ENCODE data around the gene GRK5. TPM values are rescaled to one million over a fixed set of nuclear protein-coding genes. Genes with fewer than 3 reads are reported as not detected.

Gene GRK5
- total RNA-seq, 2 donors from 2014 or later: 85.3 to 90.2 TPM

DNA sequence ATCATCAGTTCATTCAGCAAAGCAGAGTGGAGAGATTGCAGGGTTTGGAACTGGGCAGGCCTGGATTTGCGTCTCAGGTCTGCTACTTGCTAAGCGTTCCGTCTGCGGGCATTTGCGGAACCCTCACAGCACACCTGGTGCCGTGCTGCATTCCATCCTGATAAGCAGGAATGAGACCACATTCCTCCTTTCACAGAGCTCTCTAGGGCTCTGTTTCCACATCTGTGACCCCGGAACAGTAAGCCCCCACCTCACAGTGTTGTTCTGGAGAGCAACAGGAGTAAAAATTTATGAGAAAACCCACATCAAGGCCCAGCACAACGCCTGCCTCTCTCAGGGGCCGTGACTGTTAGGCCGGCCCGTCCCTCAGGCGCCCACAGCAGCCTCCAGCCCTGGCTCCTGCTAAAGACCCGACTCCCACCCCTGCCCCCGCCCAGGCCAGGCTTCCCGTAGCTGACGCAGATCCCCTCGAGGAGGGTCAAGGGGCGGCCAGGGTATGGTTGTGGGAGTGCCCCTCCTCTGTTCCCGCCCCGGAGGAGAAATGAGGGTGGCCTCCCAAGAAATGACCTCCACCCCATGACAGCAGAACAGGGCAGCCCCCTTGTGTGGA is 206.2 kb downstream of the GRK5 start:
- Histone ChIP-seq H3K27me3 (replicated peaks; ENCODE audit: insufficient read depth) (no peaks in the 10 kb centered on the region), H3K9me3 (no peaks in the 10 kb centered on the region), H3K27ac (peak overlapping the region in 1 of 2 donors; percentile 15), H3K4me3 (no peak overlapping the region), H3K36me3 (no peaks in the 10 kb centered on the region), H3K4me1 (ENCODE audit: control insufficient read depth in 1 of 2, low read depth in 2 of 2) (peaks cover 18 to 19% of the 10 kb centered on the region in 2 donors)
- DNase-seq (ENCODE audit: low spot score): no peak
- TF ChIP-seq, protein P1, sequence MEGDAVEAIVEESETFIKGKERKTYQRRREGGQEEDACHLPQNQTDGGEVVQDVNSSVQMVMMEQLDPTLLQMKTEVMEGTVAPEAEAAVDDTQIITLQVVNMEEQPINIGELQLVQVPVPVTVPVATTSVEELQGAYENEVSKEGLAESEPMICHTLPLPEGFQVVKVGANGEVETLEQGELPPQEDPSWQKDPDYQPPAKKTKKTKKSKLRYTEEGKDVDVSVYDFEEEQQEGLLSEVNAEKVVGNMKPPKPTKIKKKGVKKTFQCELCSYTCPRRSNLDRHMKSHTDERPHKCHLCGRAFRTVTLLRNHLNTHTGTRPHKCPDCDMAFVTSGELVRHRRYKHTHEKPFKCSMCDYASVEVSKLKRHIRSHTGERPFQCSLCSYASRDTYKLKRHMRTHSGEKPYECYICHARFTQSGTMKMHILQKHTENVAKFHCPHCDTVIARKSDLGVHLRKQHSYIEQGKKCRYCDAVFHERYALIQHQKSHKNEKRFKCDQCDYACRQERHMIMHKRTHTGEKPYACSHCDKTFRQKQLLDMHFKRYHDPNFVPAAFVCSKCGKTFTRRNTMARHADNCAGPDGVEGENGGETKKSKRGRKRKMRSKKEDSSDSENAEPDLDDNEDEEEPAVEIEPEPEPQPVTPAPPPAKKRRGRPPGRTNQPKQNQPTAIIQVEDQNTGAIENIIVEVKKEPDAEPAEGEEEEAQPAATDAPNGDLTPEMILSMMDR (IDR thresholded peaks at IDR 0.05): no peak
- no peak for ATAC-seq (ENCODE audit: insufficient number of reproducible peaks, low FRiP score, low read depth)

DNA sequence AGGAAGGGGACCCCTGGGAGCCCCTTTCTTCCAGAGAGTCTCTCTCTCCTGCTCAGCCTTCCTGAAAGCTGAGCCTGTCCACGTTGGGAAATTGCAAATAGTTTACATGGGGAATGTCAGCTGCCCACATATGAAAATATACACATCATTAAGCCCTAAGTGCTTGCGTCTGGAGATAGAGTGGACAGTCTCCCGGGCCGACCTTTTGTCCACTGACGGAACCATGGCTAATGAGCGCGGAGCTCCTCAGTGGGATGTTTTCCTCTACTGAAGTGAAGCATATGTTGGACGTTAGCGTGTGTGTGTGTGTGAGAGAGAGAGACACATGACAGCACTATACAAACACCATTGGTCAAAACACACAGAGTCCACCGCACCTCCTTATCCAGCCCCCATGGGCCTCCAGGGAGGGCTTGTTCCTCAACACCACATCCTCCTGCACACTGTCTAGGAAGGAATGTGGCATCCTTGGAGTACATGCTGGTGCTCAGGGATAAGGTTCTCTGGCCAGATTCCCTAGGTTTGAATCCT is 206.8 kb downstream of the GRK5 start:
- no peaks in the 10 kb centered on the region for H3K9me3 ChIP-seq
- no peak overlapping the region for H3K4me3 ChIP-seq
- DNase-seq (ENCODE audit: low spot score): no peak
- peaks cover 3% of the 10 kb centered on the region for H3K36me3 ChIP-seq
- ATAC-seq (ENCODE audit: insufficient number of reproducible peaks, low FRiP score, low read depth): no peak
- H3K27me3 ChIP-seq (replicated peaks; ENCODE audit: insufficient read depth): no peaks in the 10 kb centered on the region
- TF ChIP-seq, protein P1 (IDR thresholded peaks at IDR 0.05): no peak
- peak overlapping the region in 1 of 2 donors; percentile 15 for H3K27ac ChIP-seq
- peaks cover 18 to 19% of the 10 kb centered on the region in 2 donors for H3K4me1 ChIP-seq (ENCODE audit: control insufficient read depth in 1 of 2, low read depth in 2 of 2)

DNA sequence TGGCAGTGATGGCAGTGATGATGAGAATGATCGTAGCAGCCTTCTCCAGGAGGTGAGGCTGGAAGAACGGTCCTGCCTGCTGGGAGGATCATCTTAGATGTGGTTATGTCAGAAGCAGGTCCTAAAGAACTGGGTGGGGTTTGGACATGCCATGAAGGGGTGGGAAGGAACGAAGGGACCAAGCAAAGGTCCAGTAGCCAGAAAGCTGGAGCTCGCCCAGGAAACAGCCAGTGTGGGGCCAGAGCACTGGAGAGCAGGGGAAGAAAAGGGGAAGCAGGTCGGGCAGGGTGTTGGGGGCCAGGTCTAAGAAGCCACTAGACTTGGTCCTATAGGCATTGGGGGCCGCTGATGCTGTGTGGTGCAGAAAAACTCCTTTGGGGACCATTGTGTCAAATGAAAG is 207.8 kb downstream of the GRK5 start:
- Histone ChIP-seq H3K4me3 (no peak overlapping the region), H3K9me3 (no peaks in the 10 kb centered on the region), H3K27me3 (replicated peaks; ENCODE audit: insufficient read depth) (no peaks in the 10 kb centered on the region), H3K27ac (no peak overlapping the region), H3K36me3 (peaks cover 3% of the 10 kb centered on the region), H3K4me1 (ENCODE audit: control insufficient read depth in 1 of 2, low read depth in 2 of 2) (peaks cover 18 to 19% of the 10 kb centered on the region in 2 donors)
- DNase-seq (ENCODE audit: low spot score): no peak
- ATAC-seq (ENCODE audit: insufficient number of reproducible peaks, low FRiP score, low read depth): no peak
- TF ChIP-seq, protein P1 (IDR thresholded peaks at IDR 0.05): no peak

DNA sequence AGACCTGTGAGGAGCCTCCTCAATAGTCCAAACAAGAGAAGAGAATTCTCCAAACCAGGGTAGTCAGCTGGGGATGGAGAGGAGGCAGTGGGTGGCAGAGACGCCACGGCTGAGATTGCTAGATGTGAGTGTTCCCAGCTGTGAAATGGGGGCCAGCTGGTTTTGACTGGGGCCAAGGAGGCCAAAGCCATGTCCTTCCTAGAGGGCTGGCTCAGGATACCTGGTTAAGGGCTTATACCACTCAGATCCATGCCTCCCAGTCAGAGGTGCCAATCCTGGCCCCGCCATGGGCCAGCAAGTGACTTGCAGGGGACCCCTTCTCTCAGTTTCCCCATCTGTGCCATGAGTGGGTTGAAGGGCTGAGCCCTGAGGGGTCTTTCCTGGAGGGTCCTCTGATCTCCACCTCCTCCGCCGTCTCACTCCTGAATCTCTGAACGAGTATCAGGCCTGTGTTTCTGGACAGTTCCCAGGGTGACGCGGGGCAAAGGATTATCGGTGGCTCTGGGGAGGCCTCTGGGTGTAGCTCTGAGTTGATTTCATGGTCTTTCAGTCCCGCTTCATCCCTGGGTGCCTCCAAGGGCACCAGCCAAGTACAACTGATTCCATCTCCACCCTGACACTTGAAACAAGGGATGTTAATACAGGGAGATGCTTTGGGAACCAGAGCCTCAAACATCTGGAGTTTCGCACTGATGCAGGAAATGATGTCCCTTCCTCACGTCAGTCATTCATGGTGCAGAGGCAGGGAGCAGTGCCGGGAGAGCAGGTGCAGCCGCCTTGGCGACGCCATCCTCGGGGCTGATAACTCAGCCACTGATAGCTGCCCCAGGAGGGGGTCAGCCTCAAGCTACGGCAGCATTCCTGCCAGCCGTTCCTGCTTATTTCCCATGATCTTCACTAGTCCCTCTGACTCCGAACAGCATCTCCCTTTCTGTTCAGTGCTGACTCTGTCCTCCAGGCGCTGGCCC is 208.4 kb downstream of the GRK5 start:
- Histone ChIP-seq H3K4me1 (ENCODE audit: control insufficient read depth in 1 of 2, low read depth in 2 of 2) (peaks cover 18 to 21% of the 10 kb centered on the region in 2 donors), H3K9me3 (no peaks in the 10 kb centered on the region), H3K4me3 (no peak overlapping the region), H3K27ac (no peak overlapping the region), H3K27me3 (replicated peaks; ENCODE audit: insufficient read depth) (no peaks in the 10 kb centered on the region), H3K36me3 (peaks cover 5% of the 10 kb centered on the region)
- no peak for DNase-seq (ENCODE audit: low spot score)
- ATAC-seq (ENCODE audit: insufficient number of reproducible peaks, low FRiP score, low read depth): no peak
- TF ChIP-seq, protein P1 (IDR thresholded peaks at IDR 0.05): no peak

DNA sequence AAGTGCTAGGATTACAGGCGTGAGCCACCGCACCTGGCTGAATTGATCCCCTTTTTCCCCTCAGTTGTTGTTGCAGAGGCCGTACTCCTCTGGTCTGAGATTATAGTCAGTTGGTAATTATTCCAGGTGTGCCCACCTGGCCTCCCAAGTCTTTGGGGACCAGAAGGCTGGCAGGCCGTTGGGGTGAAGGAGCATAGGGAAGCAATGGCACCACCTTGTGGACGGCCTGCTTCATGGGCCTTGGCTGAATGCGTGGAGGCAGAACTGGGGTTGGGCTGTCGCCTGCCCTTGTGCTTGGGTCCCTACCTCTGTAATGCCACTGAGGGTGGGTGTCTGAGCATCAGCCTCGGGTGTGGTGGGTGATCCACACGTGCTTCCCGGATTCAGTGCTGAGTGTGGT is 209.5 kb downstream of the GRK5 start:
- peaks cover 20 to 30% of the 10 kb centered on the region in 2 donors for H3K4me1 ChIP-seq (ENCODE audit: control insufficient read depth in 1 of 2, low read depth in 2 of 2)
- peaks cover 7% of the 10 kb centered on the region for H3K36me3 ChIP-seq
- no peaks in the 10 kb centered on the region for H3K27me3 ChIP-seq (replicated peaks; ENCODE audit: insufficient read depth)
- DNase-seq (ENCODE audit: low spot score): no peak
- no peak overlapping the region for H3K4me3 ChIP-seq
- no peaks in the 10 kb centered on the region for H3K9me3 ChIP-seq
- no peak overlapping the region for H3K27ac ChIP-seq
- no peak for ATAC-seq (ENCODE audit: insufficient number of reproducible peaks, low FRiP score, low read depth)
- TF ChIP-seq, protein P1 (IDR thresholded peaks at IDR 0.05): peak; percentile 57
